ENCODE measurements around the gene BRME1. TPM values are rescaled to one million over a fixed set of nuclear protein-coding genes. Genes with fewer than 3 reads are reported as not detected.

The BRME1 gene
- total and polyA plus RNA-seq, 2 of the 13 experiments (the other 11 are each of a cell fraction or from before 2014, with no cell fraction given): 0.74 to 1.5 TPM

- peaks cover 43% of the 10 kb centered on the region for H3K4me1 ChIP-seq (ENCODE audit: insufficient read depth, low read length)
Observed at GRCh38 chr19:13835791-13836723, 69.9 kb downstream of the BRME1 start.

GRCh38 chr19:13834244-13835069 lies 71.5 kb downstream of the BRME1 start:
- 0 out of 2 replicates have a peak overlapping the region, but pooled peaks have one; percentile 44 for H3K9ac ChIP-seq (ENCODE audit: insufficient read depth, low read depth, low read length)
- ATAC-seq (no peak; the same call in 2 of the 3 replicates), DNase-seq (ENCODE audit: low spot score) (no peak), FAIRE-seq (no peak)
- WGBS (ENCODE audit: low lambda C conversion rate): 80% methylated on average over 14 of the region's 14 CpGs
- in situ Hi-C loops (cut with HindIII; ENCODE audit: extremely low pct_ligation_motif_present, low pct_unique_long_range_greater_than_20kb) (no loop called here), intact Hi-C loops (cut with micrococcal nuclease; ENCODE audit: unreplicated experiment) (loop anchor here (5.0 kb wide), 1 partner anchor 37 kb away; the partner anchor contains the start of gene ZSWIM4)
- POLR2A ChIA-PET: interaction anchor here (1.4 kb wide), 1 partner anchor 28 kb away, joined by 7 read pairs; no protein-coding TSS in a partner anchor
- peaks cover 28% of the 10 kb centered on the region for H3K4me1 ChIP-seq (ENCODE audit: insufficient read depth, low read length)
- H3K9me3 ChIP-seq (ENCODE audit: low read length): no peaks in the 10 kb centered on the region
- no peaks in the 10 kb centered on the region for H3K27me3 ChIP-seq (ENCODE audit: control insufficient read depth in 1 of 2, insufficient read depth in 2 of 2, low read length in 2 of 2)
- CTCF ChIA-PET (ENCODE audit: low intra/inter-chr PET ratio, low total read pairs): no interaction called here
- H4K20me1 ChIP-seq (ENCODE audit: insufficient read depth, low read length): no peaks in the 10 kb centered on the region
- peak overlapping the region; percentile 41 for H3K27ac ChIP-seq (ENCODE audit: extremely low read length, insufficient read depth, low read length)
- no TSS peak for BruUV-seq (replicated peaks)
- no peak overlapping the region for H2AFZ ChIP-seq (ENCODE audit: low read length)
- peak overlapping the region in 1 of 3 experiments; percentile 74; a peak in 1 of 6 replicates for H3K4me3 ChIP-seq (replicated peaks in 1 of 3; ENCODE audit: insufficient read depth in 1 of 3, low read depth in 2 of 3, low read length in 3 of 3)
- H3K4me2 ChIP-seq (ENCODE audit: low read depth, low read length): peak overlapping the region; percentile 82
- H3K36me3 ChIP-seq (replicated peaks in 1 of 2; ENCODE audit: control insufficient read depth in 1 of 2, insufficient read depth in 2 of 2, low read length in 2 of 2): no peaks in the 10 kb centered on the region; a peak in 2 of 5 replicates
- TF ChIP-seq PHF21A (CRISPR knock-in tag; IDR thresholded peaks at IDR 0.05) (0 out of 2 replicates have a peak, but pooled peaks have one; percentile 8), POLR2A (IDR thresholded peaks at IDR 0.05; ENCODE audit: insufficient read depth in 1 of 2, low read depth in 2 of 2, low read length in 2 of 2) (peak in 1 of 2 experiments; percentile 29; a peak in 1 of 4 replicates), ARHGAP35 (CRISPR knock-in tag; IDR thresholded peaks at IDR 0.05; ENCODE audit: borderline replicate concordance) (no peak), RBAK (CRISPR knock-in tag; IDR thresholded peaks at IDR 0.05) (no peak), TRAFD1 (CRISPR knock-in tag; IDR thresholded peaks at IDR 0.05; ENCODE audit: borderline replicate concordance) (no peak)
- peaks cover 6% of the 10 kb centered on the region for H3K79me2 ChIP-seq (ENCODE audit: insufficient read depth, low read length)

More at GRCh38 chr19:13835791-13836723, 69.9 kb downstream of the BRME1 start:
- in situ Hi-C loops (cut with HindIII; ENCODE audit: extremely low pct_ligation_motif_present, low pct_unique_long_range_greater_than_20kb) (no loop called here), intact Hi-C loops (cut with micrococcal nuclease; ENCODE audit: unreplicated experiment) (no loop called here)
- WGBS (ENCODE audit: low lambda C conversion rate): 93% methylated on average over 14 of the region's 21 CpGs
- Histone ChIP-seq H3K79me2 (ENCODE audit: insufficient read depth, low read length) (peaks cover 16% of the 10 kb centered on the region), H3K9me3 (ENCODE audit: low read length) (no peaks in the 10 kb centered on the region), H3K4me3 (replicated peaks in 1 of 3; ENCODE audit: insufficient read depth in 1 of 3, low read depth in 2 of 3, low read length in 3 of 3) (no peak overlapping the region), H3K4me2 (ENCODE audit: low read depth, low read length) (no peak overlapping the region), H3K9ac (ENCODE audit: insufficient read depth, low read depth, low read length) (no peak overlapping the region), H2AFZ (ENCODE audit: low read length) (no peak overlapping the region), H3K27ac (ENCODE audit: extremely low read length, insufficient read depth, low read length) (no peak overlapping the region), H4K20me1 (ENCODE audit: insufficient read depth, low read length) (no peaks in the 10 kb centered on the region), H3K36me3 (replicated peaks in 1 of 2; ENCODE audit: control insufficient read depth in 1 of 2, insufficient read depth in 2 of 2, low read length in 2 of 2) (no peaks in the 10 kb centered on the region; a peak in 2 of 5 replicates), H3K27me3 (ENCODE audit: control insufficient read depth in 1 of 2, insufficient read depth in 2 of 2, low read length in 2 of 2) (no peaks in the 10 kb centered on the region)
- TF ChIP-seq RBFOX2 (IDR thresholded peaks at IDR 0.05; ENCODE audit: low read depth, low read length) (0 out of 2 replicates have a peak, but pooled peaks have one; percentile 36), POLR2G (IDR thresholded peaks at IDR 0.05; ENCODE audit: low read depth, low read length) (0 out of 2 replicates have a peak, but pooled peaks have one; percentile 11), AGO2 (optimal IDR thresholded peaks at IDR 0.05; ENCODE audit: low read depth, low read length) (peak; percentile 55), SP1 (IDR thresholded peaks at IDR 0.05) (no peak), SP1 (CRISPR knock-in tag; IDR thresholded peaks at IDR 0.05) (no peak)
- no TSS peak for BruUV-seq (replicated peaks)
- ChIA-PET CTCF (ENCODE audit: low intra/inter-chr PET ratio, low total read pairs) (no interaction called here), POLR2A (interaction anchor here (0.7 to 1.5 kb wide), 3 partner anchors 11 to 26 kb away, joined by 3 to 5 read pairs (median 3); no protein-coding TSS in a partner anchor)
- DNase-seq (ENCODE audit: low spot score) (no peak), FAIRE-seq (no peak), ATAC-seq (no peak)
